Panc1 (cell line): ENCODE data around the gene PCED1B. TPM values are rescaled to one million over a fixed set of nuclear protein-coding genes. Genes with fewer than 3 reads are reported as not detected.

Source experiments
- ATAC-seq: fragments of 200-7000 bp; cut with Tn5 transposase; 2 replicates; pipeline ENCODE4 v1.9.1; 2020; ENCODE audit warnings: mild to moderate bottlenecking, moderate library complexity
- BruUV-seq: library from RNA; stranded (reverse); fragments of 400-500 nt; replicated peaks from 2 replicates; lab custom pipeline; 2021; lab: Mats Ljungman, UMichigan
- CTCF ChIA-PET: fragments of 300-600 bp; sonication (Branson Sonifier 250); formaldehyde crosslinking; loops from one replicate; lab custom pipeline; 2022; ENCODE audit warnings: antibody characterized with exemption; lab: Charles Lee
- POLR2A ChIA-PET: fragments of 300-600 bp; sonication (Branson Sonifier 250); formaldehyde crosslinking; loops from one replicate; lab custom pipeline; 2022; ENCODE audit warnings: antibody characterized with exemption; lab: Charles Lee
- DNase-seq: peaks from one replicate; pipeline ENCODE4 v3.0.0-alpha.2; 2010; ENCODE audit warnings: low read depth, low spot score
- H3K27ac ChIP-seq: 2 replicates; pipeline ENCODE4 v1.5.1; 2011; ENCODE audit warnings: mild to moderate bottlenecking, low read length, inconsistent platforms
- H3K27me3 ChIP-seq: fragments of 200-500 bp; sonication (Bioruptor generic); 2 replicates; pipeline ENCODE4 v1.6.0; 2014; ENCODE audit warnings: low read length, inconsistent platforms; ENCODE audit not compliant: control insufficient read depth, insufficient read depth
- H3K36me3 ChIP-seq: fragments of 200-500 bp; sonication (Bioruptor generic); 2 replicates; pipeline ENCODE4 v1.5.1; 2014; ENCODE audit warnings: inconsistent platforms, mild to moderate bottlenecking, low read length, moderate library complexity; ENCODE audit not compliant: control insufficient read depth, insufficient read depth
- H3K4me1 ChIP-seq: 2 replicates; pipeline ENCODE4 v1.5.1; 2011; ENCODE audit warnings: inconsistent platforms, mild to moderate bottlenecking, low read length, moderate library complexity; ENCODE audit not compliant: control insufficient read depth, insufficient read depth
- H3K4me3 ChIP-seq, 2 experiments: 2 replicates each; pipeline ENCODE4 v1.5.1; 2011 to 2012; ENCODE audit warnings: low read depth in 2 of 2, low read length in 2 of 2, mild to moderate bottlenecking in 2 of 2, inconsistent platforms in 1 of 2, moderate library complexity in 1 of 2
- H3K9me3 ChIP-seq: fragments of 200-500 bp; sonication (Bioruptor generic); 2 replicates; pipeline ENCODE4 v1.5.1; 2014; ENCODE audit warnings: low read depth, mild to moderate bottlenecking, inconsistent platforms, low read length, moderate library complexity; ENCODE audit not compliant: control insufficient read depth, insufficient read depth
- POLR2AphosphoS5 ChIP-seq: IDR thresholded peaks from 2 replicates; pipeline ENCODE4 v1.6.1; 2012; ENCODE audit warnings: mild to moderate bottlenecking, low read depth, low read length, moderate library complexity
- SIN3A ChIP-seq: IDR thresholded peaks from 2 replicates; pipeline ENCODE4 v1.6.1; 2012; ENCODE audit warnings: low read depth, mild to moderate bottlenecking, low read length, moderate library complexity, borderline replicate concordance; ENCODE audit not compliant: insufficient read depth
- TCF7L2 ChIP-seq: IDR thresholded peaks from 2 replicates; pipeline ENCODE4 v1.6.1; 2011; ENCODE audit warnings: mild to moderate bottlenecking, low read depth, low read length, inconsistent platforms
- in situ Hi-C: cut with HindIII; loops from 2 replicates; pipeline ENCODE4 v1.10.0; 2016; ENCODE audit warnings: low sequenced_read_pairs, low pct_unique_long_range_greater_than_20kb
- intact Hi-C: fragments of 100-400 bp; cut with micrococcal nuclease; formaldehyde crosslinking; loops from one replicate; pipeline ENCODE4 v1.10.0; 2022; ENCODE audit not compliant: unreplicated experiment
- total RNA-seq: library from RNA; stranded (reverse); gene quantifications from one replicate; pipeline ENCODE4 v1.2.1, GENCODE V29; 2021; ENCODE audit not compliant: unreplicated experiment
- TF ChIP-seq, protein P1 (sequence below), 2 experiments: IDR thresholded peaks; 2 replicates each; pipeline ENCODE4 v1.6.1; 2011 to 2012; ENCODE audit warnings: low read depth in 2 of 2, control low read depth in 1 of 2, low read length in 1 of 2, mild to moderate bottlenecking in 1 of 2, moderate library complexity in 1 of 2; ENCODE audit not compliant: insufficient read depth in 1 of 2
- TF ChIP-seq, protein P2 (sequence below): fragments of 450-650 bp; IDR thresholded peaks from 2 replicates; pipeline ENCODE4 v1.5.1; 2017; ENCODE audit warnings: mild to moderate bottlenecking

Gene PCED1B
- total RNA-seq, 1 experiment from 2014 or later: 0.82 TPM

DNA sequence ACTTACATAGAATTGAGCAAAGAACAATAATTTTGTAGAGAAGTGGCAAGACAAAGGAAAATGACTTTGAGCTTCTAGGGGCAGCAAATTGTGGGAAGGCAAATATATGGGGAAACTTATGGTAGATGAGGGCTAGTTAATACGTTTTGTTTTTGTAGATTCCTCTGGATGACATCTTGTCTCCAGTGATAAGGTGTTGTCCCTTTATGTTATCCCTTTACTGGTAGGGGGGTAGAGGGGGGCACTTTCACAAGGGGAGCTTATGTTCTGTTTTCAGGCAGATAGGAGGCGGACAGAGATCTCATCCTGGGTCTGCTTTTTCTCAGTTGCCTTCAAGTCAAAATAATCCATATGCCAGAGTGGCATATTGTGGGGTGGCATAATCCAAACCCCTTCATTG lies 106.8 kb downstream of the PCED1B start:
- no peak overlapping the region for H3K27ac ChIP-seq
- no peak for ATAC-seq
- H3K4me3 ChIP-seq: no peak overlapping the region
- no peak for TF ChIP-seq TCF7L2
- TF ChIP-seq, protein P1, sequence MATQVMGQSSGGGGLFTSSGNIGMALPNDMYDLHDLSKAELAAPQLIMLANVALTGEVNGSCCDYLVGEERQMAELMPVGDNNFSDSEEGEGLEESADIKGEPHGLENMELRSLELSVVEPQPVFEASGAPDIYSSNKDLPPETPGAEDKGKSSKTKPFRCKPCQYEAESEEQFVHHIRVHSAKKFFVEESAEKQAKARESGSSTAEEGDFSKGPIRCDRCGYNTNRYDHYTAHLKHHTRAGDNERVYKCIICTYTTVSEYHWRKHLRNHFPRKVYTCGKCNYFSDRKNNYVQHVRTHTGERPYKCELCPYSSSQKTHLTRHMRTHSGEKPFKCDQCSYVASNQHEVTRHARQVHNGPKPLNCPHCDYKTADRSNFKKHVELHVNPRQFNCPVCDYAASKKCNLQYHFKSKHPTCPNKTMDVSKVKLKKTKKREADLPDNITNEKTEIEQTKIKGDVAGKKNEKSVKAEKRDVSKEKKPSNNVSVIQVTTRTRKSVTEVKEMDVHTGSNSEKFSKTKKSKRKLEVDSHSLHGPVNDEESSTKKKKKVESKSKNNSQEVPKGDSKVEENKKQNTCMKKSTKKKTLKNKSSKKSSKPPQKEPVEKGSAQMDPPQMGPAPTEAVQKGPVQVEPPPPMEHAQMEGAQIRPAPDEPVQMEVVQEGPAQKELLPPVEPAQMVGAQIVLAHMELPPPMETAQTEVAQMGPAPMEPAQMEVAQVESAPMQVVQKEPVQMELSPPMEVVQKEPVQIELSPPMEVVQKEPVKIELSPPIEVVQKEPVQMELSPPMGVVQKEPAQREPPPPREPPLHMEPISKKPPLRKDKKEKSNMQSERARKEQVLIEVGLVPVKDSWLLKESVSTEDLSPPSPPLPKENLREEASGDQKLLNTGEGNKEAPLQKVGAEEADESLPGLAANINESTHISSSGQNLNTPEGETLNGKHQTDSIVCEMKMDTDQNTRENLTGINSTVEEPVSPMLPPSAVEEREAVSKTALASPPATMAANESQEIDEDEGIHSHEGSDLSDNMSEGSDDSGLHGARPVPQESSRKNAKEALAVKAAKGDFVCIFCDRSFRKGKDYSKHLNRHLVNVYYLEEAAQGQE (IDR thresholded peaks at IDR 0.05; ENCODE audit: insufficient read depth in 1 of 2, low read depth in 2 of 2, low read length in 1 of 2): no peak
- TF ChIP-seq SIN3A: no peak
- TF ChIP-seq, protein P2, sequence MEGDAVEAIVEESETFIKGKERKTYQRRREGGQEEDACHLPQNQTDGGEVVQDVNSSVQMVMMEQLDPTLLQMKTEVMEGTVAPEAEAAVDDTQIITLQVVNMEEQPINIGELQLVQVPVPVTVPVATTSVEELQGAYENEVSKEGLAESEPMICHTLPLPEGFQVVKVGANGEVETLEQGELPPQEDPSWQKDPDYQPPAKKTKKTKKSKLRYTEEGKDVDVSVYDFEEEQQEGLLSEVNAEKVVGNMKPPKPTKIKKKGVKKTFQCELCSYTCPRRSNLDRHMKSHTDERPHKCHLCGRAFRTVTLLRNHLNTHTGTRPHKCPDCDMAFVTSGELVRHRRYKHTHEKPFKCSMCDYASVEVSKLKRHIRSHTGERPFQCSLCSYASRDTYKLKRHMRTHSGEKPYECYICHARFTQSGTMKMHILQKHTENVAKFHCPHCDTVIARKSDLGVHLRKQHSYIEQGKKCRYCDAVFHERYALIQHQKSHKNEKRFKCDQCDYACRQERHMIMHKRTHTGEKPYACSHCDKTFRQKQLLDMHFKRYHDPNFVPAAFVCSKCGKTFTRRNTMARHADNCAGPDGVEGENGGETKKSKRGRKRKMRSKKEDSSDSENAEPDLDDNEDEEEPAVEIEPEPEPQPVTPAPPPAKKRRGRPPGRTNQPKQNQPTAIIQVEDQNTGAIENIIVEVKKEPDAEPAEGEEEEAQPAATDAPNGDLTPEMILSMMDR: no peak
- no peak for TF ChIP-seq POLR2AphosphoS5
- no peaks in the 10 kb centered on the region for H3K27me3 ChIP-seq
- no TSS peak for BruUV-seq
- intact Hi-C loops (no loop called here), in situ Hi-C loops (no loop called here)
- ChIA-PET CTCF (no interaction called here), POLR2A (interaction anchor here (0.7 kb wide), 1 partner anchor 46 kb away, joined by 7 read pairs; no protein-coding TSS in a partner anchor)
- DNase-seq: no peak
- no peaks in the 10 kb centered on the region for H3K9me3 ChIP-seq
- H3K36me3 ChIP-seq: no peaks in the 10 kb centered on the region
- no peaks in the 10 kb centered on the region for H3K4me1 ChIP-seq

DNA sequence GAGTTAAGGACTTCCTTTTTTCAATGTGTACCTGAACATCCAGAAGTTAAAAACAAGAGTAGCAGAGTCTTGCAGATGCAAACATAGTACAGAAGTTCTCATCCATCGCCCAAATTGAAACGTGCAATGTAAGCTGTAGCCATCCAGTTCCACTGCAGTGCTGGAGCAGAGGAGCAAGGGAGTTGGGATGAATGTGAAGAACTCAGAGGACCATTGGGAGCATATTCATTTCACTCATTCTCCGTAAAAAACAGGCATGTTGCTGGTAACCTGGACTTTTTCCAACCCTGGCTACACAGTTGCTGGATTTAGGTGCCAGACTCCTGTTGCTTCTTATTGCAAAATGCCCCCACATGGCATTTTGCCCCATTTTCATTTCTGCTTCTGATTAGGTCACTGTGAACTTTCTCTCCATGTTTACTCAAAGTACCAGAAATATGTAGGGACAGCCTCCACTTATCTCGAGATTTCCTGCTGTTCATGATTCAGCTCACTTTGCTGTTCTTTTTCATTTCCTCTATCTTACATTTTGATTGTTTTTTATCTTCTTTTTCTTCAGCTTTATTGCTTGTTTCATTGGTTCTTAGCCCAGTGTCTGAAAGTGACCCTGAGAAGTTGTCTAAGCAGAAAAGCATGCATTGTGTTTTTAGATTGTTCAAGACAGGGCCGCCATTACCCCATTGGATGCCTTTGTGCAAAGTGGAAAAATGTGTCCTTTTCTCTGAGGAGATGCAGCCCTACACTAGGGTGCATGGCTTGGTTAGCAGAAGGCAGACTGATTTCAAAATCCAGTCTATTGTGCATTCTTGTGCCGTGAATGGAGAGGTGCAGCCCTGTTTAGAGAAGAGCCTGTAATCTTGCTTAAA lies 109.4 kb downstream of the PCED1B start:
- ATAC-seq (no peak), DNase-seq (no peak)
- Histone ChIP-seq H3K4me1 (no peaks in the 10 kb centered on the region), H3K27ac (no peak overlapping the region), H3K27me3 (no peaks in the 10 kb centered on the region), H3K4me3 (no peak overlapping the region), H3K36me3 (no peaks in the 10 kb centered on the region), H3K9me3 (no peaks in the 10 kb centered on the region)
- ChIA-PET POLR2A (no interaction called here), CTCF (no interaction called here)
- in situ Hi-C loops (no loop called here), intact Hi-C loops (no loop called here)
- no peak for TF ChIP-seq SIN3A
- TF ChIP-seq, protein P2: no peak
- no peak for TF ChIP-seq TCF7L2
- no peak for TF ChIP-seq POLR2AphosphoS5
- TF ChIP-seq, protein P1 (IDR thresholded peaks at IDR 0.05; ENCODE audit: insufficient read depth in 1 of 2, low read depth in 2 of 2, low read length in 1 of 2): no peak
- no TSS peak for BruUV-seq
